DND-41 (cell line): ENCODE results near the gene MCCC2.

ENCODE experiments used
- ATAC-seq: fragments of 200-7000 bp; cut with Tn5 transposase; 3 replicates; pipeline ENCODE4 v1.9.1; 2021; ENCODE audit warnings: low read depth; ENCODE audit not compliant: insufficient read depth
- DNase-seq: peaks from one replicate; pipeline ENCODE4 v3.0.0-alpha.2; 2020
- H2AFZ ChIP-seq: 2 replicates; pipeline ENCODE4 v1.6.0; 2012; ENCODE audit warnings: low read depth, low read length
- H3K27ac ChIP-seq: 2 replicates; pipeline ENCODE4 v1.5.1; 2012; ENCODE audit warnings: low read length, inconsistent platforms
- H3K27me3 ChIP-seq: fragments of 200-600 bp; sonication (generic); 2 replicates; pipeline ENCODE4 v1.6.0; 2012; ENCODE audit warnings: low read length, mild to moderate bottlenecking, inconsistent platforms; ENCODE audit not compliant: insufficient read depth, poor library complexity
- H3K36me3 ChIP-seq: 2 replicates; pipeline ENCODE4 v1.5.1; 2012; ENCODE audit warnings: low read length, inconsistent platforms; ENCODE audit not compliant: insufficient read depth
- H3K4me1 ChIP-seq: 2 replicates; pipeline ENCODE4 v1.5.1; 2012; ENCODE audit warnings: mild to moderate bottlenecking, low read length; ENCODE audit not compliant: insufficient read depth
- H3K4me2 ChIP-seq: 2 replicates; pipeline ENCODE4 v1.6.0; 2012; ENCODE audit warnings: mild to moderate bottlenecking, moderate library complexity, low read length, inconsistent platforms; ENCODE audit not compliant: insufficient read depth
- H3K4me3 ChIP-seq, 2 experiments: fragments of 200-600 bp in 1 of 2; shearing (Covaris generic) in 1 of 2; 2 replicates each; pipeline ENCODE4 v1.5.1; 2012 to 2016; ENCODE audit warnings: inconsistent platforms in 2 of 2, low read length in 2 of 2, mild to moderate bottlenecking in 2 of 2, low read depth in 1 of 2, moderate library complexity in 1 of 2
- H3K79me2 ChIP-seq: 2 replicates; pipeline ENCODE4 v1.6.0; 2012; ENCODE audit warnings: low read length, inconsistent platforms; ENCODE audit not compliant: insufficient read depth
- H3K9ac ChIP-seq: 2 replicates; pipeline ENCODE4 v1.6.0; 2012; ENCODE audit warnings: low read depth, mild to moderate bottlenecking, inconsistent platforms, low read length, moderate library complexity
- H3K9me3 ChIP-seq: 2 replicates; pipeline ENCODE4 v1.5.1; 2012; ENCODE audit warnings: low read length, moderate library complexity, mild to moderate bottlenecking, inconsistent platforms; ENCODE audit not compliant: insufficient read depth, severe bottlenecking
- H4K20me1 ChIP-seq: 2 replicates; pipeline ENCODE4 v1.6.0; 2012; ENCODE audit warnings: low read length; ENCODE audit not compliant: insufficient read depth
- CTCF ChIP-seq: IDR thresholded peaks from 2 replicates; pipeline ENCODE4 v1.5.1; 2012; ENCODE audit warnings: borderline replicate concordance, low read length, moderate library complexity, mild to moderate bottlenecking; ENCODE audit not compliant: poor library complexity, severe bottlenecking; ENCODE audit errors: extremely low read depth
- EZH2 ChIP-seq: IDR thresholded peaks from 3 replicates; pipeline ENCODE4 v1.6.1; 2012; ENCODE audit warnings: borderline replicate concordance, low read depth, mild to moderate bottlenecking, moderate library complexity, low read length, inconsistent platforms; ENCODE audit not compliant: severe bottlenecking

Gene MCCC2

GRCh38 chr5:71700803-71701202 lies 113.7 kb downstream of the MCCC2 start:
- Histone ChIP-seq H3K9ac (no peak overlapping the region), H3K4me2 (no peak overlapping the region), H3K36me3 (no peaks in the 10 kb centered on the region), H2AFZ (no peak overlapping the region), H3K4me1 (no peaks in the 10 kb centered on the region), H3K9me3 (no peaks in the 10 kb centered on the region), H4K20me1 (no peaks in the 10 kb centered on the region), H3K4me3 (no peak overlapping the region), H3K79me2 (no peaks in the 10 kb centered on the region), H3K27me3 (peaks cover 9% of the 10 kb centered on the region), H3K27ac (no peak overlapping the region)
- no peak for ATAC-seq
- no peak for DNase-seq
- TF ChIP-seq CTCF: no peak
- TF ChIP-seq EZH2: no peak

GRCh38 chr5:71701407-71701806 lies 114.3 kb downstream of the MCCC2 start:
- no peaks in the 10 kb centered on the region for H3K79me2 ChIP-seq
- TF ChIP-seq EZH2 (no peak), CTCF (no peak)

GRCh38 chr5:71703941-71704340 lies 116.8 kb downstream of the MCCC2 start:
- H3K27ac ChIP-seq: no peak overlapping the region
- H3K4me1 ChIP-seq: no peaks in the 10 kb centered on the region
- TF ChIP-seq CTCF (no peak), EZH2 (no peak)
- H3K4me2 ChIP-seq: no peak overlapping the region
- H4K20me1 ChIP-seq: no peaks in the 10 kb centered on the region
- H3K9ac ChIP-seq: no peak overlapping the region
- H3K79me2 ChIP-seq: no peaks in the 10 kb centered on the region
- H3K4me3 ChIP-seq: no peak overlapping the region
- no peak overlapping the region for H2AFZ ChIP-seq
- ATAC-seq: no peak
- H3K27me3 ChIP-seq: peaks cover 10% of the 10 kb centered on the region
- H3K36me3 ChIP-seq: no peaks in the 10 kb centered on the region
- no peak for DNase-seq
- no peaks in the 10 kb centered on the region for H3K9me3 ChIP-seq

More at GRCh38 chr5:71701407-71701806, 114.3 kb downstream of the MCCC2 start:
- DNase-seq (no peak), ATAC-seq (no peak)
- Histone ChIP-seq H3K4me1 (no peaks in the 10 kb centered on the region), H4K20me1 (no peaks in the 10 kb centered on the region), H3K36me3 (no peaks in the 10 kb centered on the region), H3K9ac (no peak overlapping the region), H2AFZ (no peak overlapping the region), H3K27ac (no peak overlapping the region), H3K4me2 (no peak overlapping the region), H3K9me3 (no peaks in the 10 kb centered on the region), H3K4me3 (no peak overlapping the region), H3K27me3 (peaks cover 9% of the 10 kb centered on the region)

- Histone ChIP-seq H3K36me3 (no peaks in the 10 kb centered on the region), H3K27ac (no peak overlapping the region), H2AFZ (no peak overlapping the region), H3K4me3 (no peak overlapping the region), H3K9me3 (no peaks in the 10 kb centered on the region), H3K9ac (no peak overlapping the region), H3K4me1 (no peaks in the 10 kb centered on the region), H4K20me1 (no peaks in the 10 kb centered on the region), H3K4me2 (no peak overlapping the region), H3K27me3 (peaks cover 9% of the 10 kb centered on the region), H3K79me2 (no peaks in the 10 kb centered on the region)
- no peak for DNase-seq
- ATAC-seq: no peak
- TF ChIP-seq CTCF: no peak
- no peak for TF ChIP-seq EZH2
Measured at GRCh38 chr5:71705421-71705820, 118.3 kb downstream of the MCCC2 start.
